ENCODE measurements around the gene UBA52. TPM values are rescaled to one million over a fixed set of nuclear protein-coding genes. Genes with fewer than 3 reads are reported as not detected.

The UBA52 gene
- total and polyA plus RNA-seq, 12 donors, result 634 to 1,276 (median 727) TPM

DNA sequence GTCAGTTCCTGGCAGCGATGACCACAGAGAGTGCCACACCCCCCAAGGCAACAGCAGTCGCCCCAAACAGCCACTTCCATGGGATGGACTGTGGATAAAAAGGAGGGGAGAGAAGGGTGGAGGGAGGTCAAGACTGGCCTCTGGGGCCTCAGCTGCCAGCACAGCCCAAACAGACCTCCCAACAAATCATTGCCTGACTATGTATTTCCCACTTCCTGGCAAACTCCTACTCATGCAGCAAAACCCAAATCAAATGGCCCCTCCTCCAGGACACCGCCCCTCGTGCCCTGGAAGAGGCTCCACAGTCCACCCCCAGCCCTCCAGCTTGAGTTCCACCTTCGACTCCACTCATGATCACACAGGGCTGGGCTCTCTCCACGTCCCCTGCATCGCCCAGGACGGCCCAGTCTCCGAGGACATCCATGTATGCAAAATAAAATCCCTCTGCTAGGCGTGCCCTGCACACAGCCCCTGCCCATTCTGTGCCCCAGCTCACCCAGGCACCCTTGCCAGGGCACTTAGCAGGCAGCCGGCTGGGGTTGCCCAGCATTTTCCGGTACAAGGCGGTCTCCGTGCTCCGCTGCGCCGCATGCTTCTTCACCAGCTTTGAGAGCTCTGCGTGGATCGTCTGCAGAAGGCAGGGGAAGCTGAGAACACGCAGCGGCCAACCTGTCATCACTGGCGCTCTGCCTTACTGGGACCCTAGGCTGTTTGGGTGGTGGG lies 39.3 kb upstream of the UBA52 start:
- ATAC-seq (no peak), DNase-seq (no peak)
- peaks cover 3 to 64% (median 35%) of the 10 kb centered on the region in 9 donors for H3K36me3 ChIP-seq
- intact Hi-C loops (cut with DNase I), result no loop called here
- H3K9me3 ChIP-seq, result no peaks in the 10 kb centered on the region
- TF ChIP-seq, protein P1, sequence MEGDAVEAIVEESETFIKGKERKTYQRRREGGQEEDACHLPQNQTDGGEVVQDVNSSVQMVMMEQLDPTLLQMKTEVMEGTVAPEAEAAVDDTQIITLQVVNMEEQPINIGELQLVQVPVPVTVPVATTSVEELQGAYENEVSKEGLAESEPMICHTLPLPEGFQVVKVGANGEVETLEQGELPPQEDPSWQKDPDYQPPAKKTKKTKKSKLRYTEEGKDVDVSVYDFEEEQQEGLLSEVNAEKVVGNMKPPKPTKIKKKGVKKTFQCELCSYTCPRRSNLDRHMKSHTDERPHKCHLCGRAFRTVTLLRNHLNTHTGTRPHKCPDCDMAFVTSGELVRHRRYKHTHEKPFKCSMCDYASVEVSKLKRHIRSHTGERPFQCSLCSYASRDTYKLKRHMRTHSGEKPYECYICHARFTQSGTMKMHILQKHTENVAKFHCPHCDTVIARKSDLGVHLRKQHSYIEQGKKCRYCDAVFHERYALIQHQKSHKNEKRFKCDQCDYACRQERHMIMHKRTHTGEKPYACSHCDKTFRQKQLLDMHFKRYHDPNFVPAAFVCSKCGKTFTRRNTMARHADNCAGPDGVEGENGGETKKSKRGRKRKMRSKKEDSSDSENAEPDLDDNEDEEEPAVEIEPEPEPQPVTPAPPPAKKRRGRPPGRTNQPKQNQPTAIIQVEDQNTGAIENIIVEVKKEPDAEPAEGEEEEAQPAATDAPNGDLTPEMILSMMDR (IDR thresholded peaks at IDR 0.05), result no peak
- peaks cover 0 to 10% (median 0%) of the 10 kb centered on the region in 9 donors for H3K4me1 ChIP-seq
- H3K27ac ChIP-seq, result no peak overlapping the region
- WGBS, 2 donors, result 95 to 96% methylated on average over 22 of the region's 22 CpGs
- H3K4me3 ChIP-seq, result no peak overlapping the region
- H3K27me3 ChIP-seq, result no peaks in the 10 kb centered on the region

- ATAC-seq (no peak), DNase-seq (no peak)
- TF ChIP-seq, protein P1 (IDR thresholded peaks at IDR 0.05), result no peak
- intact Hi-C loops (cut with DNase I), result no loop called here
- Histone ChIP-seq H3K4me1 (peaks cover 0 to 7% (median 0%) of the 10 kb centered on the region in 9 donors), H3K9me3 (no peaks in the 10 kb centered on the region), H3K4me3 (no peak overlapping the region), H3K27me3 (no peaks in the 10 kb centered on the region), H3K36me3 (peaks cover 3 to 72% (median 43%) of the 10 kb centered on the region in 9 donors), H3K27ac (no peak overlapping the region)
- 96% methylated on average over 4 of the region's 4 CpGs for WGBS, 2 donors
Observed at GRCh38 chr19:18533058-18533457, 38.6 kb upstream of the UBA52 start.

DNA sequence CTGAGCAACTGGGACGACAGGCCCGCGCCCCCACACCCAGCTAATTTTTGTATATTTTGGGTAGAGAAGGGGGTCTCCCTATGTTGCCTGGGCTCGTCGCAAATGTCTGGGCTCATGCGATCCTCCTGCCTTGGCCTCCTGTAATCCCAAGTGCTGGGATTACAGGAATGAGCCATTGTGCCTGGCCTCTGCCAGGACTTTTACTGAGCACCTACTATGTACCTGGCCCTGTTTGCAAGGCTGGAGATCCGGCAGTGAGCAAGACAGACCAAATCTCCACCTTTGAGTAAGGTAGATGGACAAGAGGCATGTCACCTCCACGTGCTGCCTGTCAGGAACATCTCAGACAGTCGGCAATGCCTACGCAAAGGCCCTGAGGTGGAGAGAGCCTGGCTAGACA lies 35.2 kb upstream of the UBA52 start:
- no peaks in the 10 kb centered on the region for H3K9me3 ChIP-seq
- H3K27ac ChIP-seq, result no peak overlapping the region
- 97% methylated on average over 10 of the region's 10 CpGs for WGBS, 2 donors
- no peak overlapping the region for H3K4me3 ChIP-seq
- H3K27me3 ChIP-seq, result no peaks in the 10 kb centered on the region
- ATAC-seq (no peak), DNase-seq (no peak)
- TF ChIP-seq, protein P1 (IDR thresholded peaks at IDR 0.05), result no peak
- peaks cover 3 to 97% (median 59%) of the 10 kb centered on the region in 9 donors for H3K36me3 ChIP-seq
- intact Hi-C loops (cut with DNase I), result no loop called here
- H3K4me1 ChIP-seq, result peaks cover 0 to 4% (median 0%) of the 10 kb centered on the region in 9 donors

DNA sequence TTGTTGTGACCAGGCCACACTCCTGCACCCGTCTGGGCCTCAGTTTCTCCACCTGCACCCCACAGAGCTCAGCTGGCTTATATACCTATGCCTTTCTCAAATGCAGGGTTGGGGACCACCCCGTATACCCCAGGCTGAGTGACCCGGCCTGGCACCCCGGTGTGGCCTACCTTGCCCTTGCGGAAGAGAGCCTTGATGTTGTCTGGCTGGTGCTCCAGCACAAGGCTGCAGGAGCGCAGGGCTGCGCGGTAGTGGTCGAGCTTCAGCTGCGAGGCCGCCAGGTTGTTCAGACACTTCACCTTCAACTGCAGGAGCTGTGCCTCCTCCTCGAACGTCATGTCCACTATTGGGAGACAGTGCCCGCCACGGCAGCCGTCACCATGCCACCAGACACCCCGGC lies 34.2 kb upstream of the UBA52 start:
- H3K27ac ChIP-seq, result no peak overlapping the region
- no peak overlapping the region for H3K4me3 ChIP-seq
- ATAC-seq, result no peak
- no peak for DNase-seq
- peaks cover 3 to 10% (median 7%) of the 10 kb centered on the region in 9 donors for H3K4me1 ChIP-seq
- intact Hi-C loops (cut with DNase I), result no loop called here
- peaks cover 2 to 91% (median 53%) of the 10 kb centered on the region in 9 donors for H3K36me3 ChIP-seq
- H3K27me3 ChIP-seq, result no peaks in the 10 kb centered on the region
- no peaks in the 10 kb centered on the region for H3K9me3 ChIP-seq
- TF ChIP-seq, protein P1 (IDR thresholded peaks at IDR 0.05), result no peak
- WGBS, 2 donors, result 94 to 96% methylated on average over 17 of the region's 17 CpGs

All from heart right ventricle (tissue), 16 donors.